Measurements from ENCODE around the gene DUOX2. TPM values are rescaled to one million over a fixed set of nuclear protein-coding genes. Genes with fewer than 3 reads are reported as not detected.

DUOX2 gene
- total RNA-seq, 1 donor from 2014 or later: not detected

- peaks cover 29% of the 10 kb centered on the region for H3K27me3 Mint-ChIP-seq (ENCODE audit: insufficient read depth, low read depth)
- Histone ChIP-seq H3K9me3 (ENCODE audit: low read depth) (no peaks in the 10 kb centered on the region), H3K4me2 (no peak overlapping the region), H3K9ac (no peak overlapping the region), H3F3A (ENCODE audit: low read depth) (no peaks in the 10 kb centered on the region), H3K4me3 (no peak overlapping the region), H3K27ac (no peak overlapping the region), H3K27me3 (peaks cover 97% of the 10 kb centered on the region), H3K79me2 (ENCODE audit: low read depth) (no peaks in the 10 kb centered on the region), H2AFZ (replicated peaks) (no peak overlapping the region), H3K36me3 (no peaks in the 10 kb centered on the region), H4K20me1 (ENCODE audit: low read depth) (no peaks in the 10 kb centered on the region), H3K4me1 (no peaks in the 10 kb centered on the region)
- no peak overlapping the region for H3K27ac Mint-ChIP-seq
- no peak for TF ChIP-seq CTCF (IDR thresholded peaks at IDR 0.05)
- TF ChIP-seq EZH2 (IDR thresholded peaks at IDR 0.05): no peak
- no peak for TF ChIP-seq EZH2phosphoT487 (IDR thresholded peaks at IDR 0.05)
- no peak for DNase-seq (ENCODE audit: low spot score)
- peaks cover 9% of the 10 kb centered on the region for H3K4me1 Mint-ChIP-seq
- no peak overlapping the region for H3K4me3 Mint-ChIP-seq
- H3K9me3 Mint-ChIP-seq: no peaks in the 10 kb centered on the region
- H3K36me3 Mint-ChIP-seq: no peaks in the 10 kb centered on the region
Observed at GRCh38 chr15:45121706-45122417, 7.9 kb upstream of the DUOX2 start.

DNA sequence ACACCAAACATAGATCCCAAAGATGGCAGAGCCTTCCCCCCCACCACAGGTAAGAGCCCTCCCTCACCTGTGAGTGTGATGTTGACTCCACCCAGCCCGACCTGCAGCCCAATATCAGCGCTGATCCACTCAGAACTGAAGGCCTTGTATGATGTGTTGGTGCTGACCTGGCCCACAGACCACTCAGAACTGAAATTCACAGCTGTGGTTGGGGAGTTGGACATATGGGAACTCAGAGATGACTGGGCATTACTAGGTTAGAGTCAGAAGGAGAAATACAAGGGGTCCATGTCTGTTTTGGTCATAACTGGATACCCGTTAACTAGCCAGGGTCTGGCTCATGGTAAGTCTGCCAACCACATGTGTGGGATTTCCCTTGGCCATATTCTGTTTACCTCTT is 7.0 kb upstream of the DUOX2 start:
- no peaks in the 10 kb centered on the region for H3F3A ChIP-seq (ENCODE audit: low read depth)
- H3K4me3 Mint-ChIP-seq: no peak overlapping the region
- no peaks in the 10 kb centered on the region for H3K9me3 ChIP-seq (ENCODE audit: low read depth)
- H3K4me1 ChIP-seq: no peaks in the 10 kb centered on the region
- peaks cover 33% of the 10 kb centered on the region for H3K27me3 Mint-ChIP-seq (ENCODE audit: insufficient read depth, low read depth)
- H3K36me3 Mint-ChIP-seq: no peaks in the 10 kb centered on the region
- H2AFZ ChIP-seq (replicated peaks): no peak overlapping the region
- no peaks in the 10 kb centered on the region for H3K9me3 Mint-ChIP-seq
- H4K20me1 ChIP-seq (ENCODE audit: low read depth): no peaks in the 10 kb centered on the region
- peaks cover 9% of the 10 kb centered on the region for H3K4me1 Mint-ChIP-seq
- H3K27ac ChIP-seq: no peak overlapping the region
- no peak overlapping the region for H3K4me3 ChIP-seq
- no peak for DNase-seq (ENCODE audit: low spot score)
- TF ChIP-seq EZH2phosphoT487 (IDR thresholded peaks at IDR 0.05): no peak
- TF ChIP-seq CTCF (IDR thresholded peaks at IDR 0.05): no peak
- no peak for TF ChIP-seq EZH2 (IDR thresholded peaks at IDR 0.05)
- no peak overlapping the region for H3K9ac ChIP-seq
- H3K4me2 ChIP-seq: no peak overlapping the region
- no peaks in the 10 kb centered on the region for H3K36me3 ChIP-seq
- H3K27me3 ChIP-seq: peaks cover 97% of the 10 kb centered on the region
- no peaks in the 10 kb centered on the region for H3K79me2 ChIP-seq (ENCODE audit: low read depth)
- no peak overlapping the region for H3K27ac Mint-ChIP-seq

GRCh38 chr15:45120081-45120972 is 6.4 kb upstream of the DUOX2 start:
- no peaks in the 10 kb centered on the region for H3K79me2 ChIP-seq (ENCODE audit: low read depth)
- Mint-ChIP-seq H3K27ac (no peak overlapping the region), H3K4me3 (no peak overlapping the region), H3K27me3 (ENCODE audit: insufficient read depth, low read depth) (peaks cover 36% of the 10 kb centered on the region), H3K36me3 (no peaks in the 10 kb centered on the region), H3K4me1 (peaks cover 9% of the 10 kb centered on the region), H3K9me3 (peaks cover 2% of the 10 kb centered on the region)
- no peaks in the 10 kb centered on the region for H3K36me3 ChIP-seq
- H2AFZ ChIP-seq (replicated peaks): no peak overlapping the region
- no peak overlapping the region for H3K4me2 ChIP-seq
- DNase-seq (ENCODE audit: low spot score): no peak
- no peak for TF ChIP-seq CTCF (IDR thresholded peaks at IDR 0.05)
- no peak for TF ChIP-seq EZH2phosphoT487 (IDR thresholded peaks at IDR 0.05)
- no peak for TF ChIP-seq EZH2 (IDR thresholded peaks at IDR 0.05)
- no peak overlapping the region for H3K27ac ChIP-seq
- peaks cover 97% of the 10 kb centered on the region for H3K27me3 ChIP-seq
- H4K20me1 ChIP-seq (ENCODE audit: low read depth): no peaks in the 10 kb centered on the region
- no peaks in the 10 kb centered on the region for H3K4me1 ChIP-seq
- H3K4me3 ChIP-seq: no peak overlapping the region
- H3F3A ChIP-seq (ENCODE audit: low read depth): no peaks in the 10 kb centered on the region
- H3K9me3 ChIP-seq (ENCODE audit: low read depth): no peaks in the 10 kb centered on the region
- H3K9ac ChIP-seq: no peak overlapping the region
